ENCODE measurements around the gene KSR1. TPM values are rescaled to one million over a fixed set of nuclear protein-coding genes. Genes with fewer than 3 reads are reported as not detected.

The KSR1 gene
- total RNA-seq, 1 donor from 2014 or later, result 9.5 TPM

GRCh38 chr17:27518545-27519521, 62.6 kb downstream of the KSR1 start:
- no peak overlapping the region for H3K27ac ChIP-seq (replicated peaks)

GRCh38 chr17:27519550-27519949, 63.3 kb downstream of the KSR1 start:
- Histone ChIP-seq H3K9me3 (replicated peaks) (no peaks in the 10 kb centered on the region), H3K27me3 (ENCODE audit: low read depth) (no peaks in the 10 kb centered on the region), H3K36me3 (no peaks in the 10 kb centered on the region), H3K4me1 (peaks cover 32% of the 10 kb centered on the region), H3K4me3 (no peak overlapping the region), H3K27ac (replicated peaks) (no peak overlapping the region)
- intact Hi-C loops (cut with micrococcal nuclease), result no loop called here
- no peak for TF ChIP-seq CTCF (IDR thresholded peaks at IDR 0.05; ENCODE audit: borderline replicate concordance)
- DNase-seq, result no peak

More at GRCh38 chr17:27518545-27519521, 62.6 kb downstream of the KSR1 start:
- DNase-seq, result no peak
- H3K4me3 ChIP-seq, result no peak overlapping the region
- H3K36me3 ChIP-seq, result no peaks in the 10 kb centered on the region
- no peaks in the 10 kb centered on the region for H3K9me3 ChIP-seq (replicated peaks)
- no peak for TF ChIP-seq CTCF (IDR thresholded peaks at IDR 0.05; ENCODE audit: borderline replicate concordance)
- peaks cover 30% of the 10 kb centered on the region for H3K4me1 ChIP-seq
- intact Hi-C loops (cut with micrococcal nuclease), result no loop called here
- no peaks in the 10 kb centered on the region for H3K27me3 ChIP-seq (ENCODE audit: low read depth)

- Histone ChIP-seq H3K27me3 (ENCODE audit: low read depth) (no peaks in the 10 kb centered on the region), H3K4me3 (no peak overlapping the region), H3K36me3 (no peaks in the 10 kb centered on the region), H3K4me1 (peaks cover 36% of the 10 kb centered on the region), H3K27ac (replicated peaks) (no peak overlapping the region), H3K9me3 (replicated peaks) (no peaks in the 10 kb centered on the region)
- TF ChIP-seq CTCF (IDR thresholded peaks at IDR 0.05; ENCODE audit: borderline replicate concordance), result no peak
- intact Hi-C loops (cut with micrococcal nuclease), result no loop called here
- no peak for DNase-seq
Measured at GRCh38 chr17:27520491-27521185, 64.4 kb downstream of the KSR1 start.

GRCh38 chr17:27521281-27522027, 65.2 kb downstream of the KSR1 start:
- Histone ChIP-seq H3K4me3 (no peak overlapping the region), H3K9me3 (replicated peaks) (no peaks in the 10 kb centered on the region), H3K4me1 (peaks cover 41% of the 10 kb centered on the region), H3K27me3 (ENCODE audit: low read depth) (no peaks in the 10 kb centered on the region), H3K36me3 (no peaks in the 10 kb centered on the region), H3K27ac (replicated peaks) (no peak overlapping the region)
- DNase-seq, result no peak
- intact Hi-C loops (cut with micrococcal nuclease), result no loop called here
- no peak for TF ChIP-seq CTCF (IDR thresholded peaks at IDR 0.05; ENCODE audit: borderline replicate concordance)

GRCh38 chr17:27522028-27522635, 65.9 kb downstream of the KSR1 start:
- no peak for DNase-seq
- Histone ChIP-seq H3K27me3 (ENCODE audit: low read depth) (no peaks in the 10 kb centered on the region), H3K27ac (replicated peaks) (no peak overlapping the region), H3K4me1 (peaks cover 48% of the 10 kb centered on the region), H3K9me3 (replicated peaks) (no peaks in the 10 kb centered on the region), H3K36me3 (no peaks in the 10 kb centered on the region), H3K4me3 (no peak overlapping the region)
- intact Hi-C loops (cut with micrococcal nuclease), result no loop called here
- TF ChIP-seq CTCF (IDR thresholded peaks at IDR 0.05; ENCODE audit: borderline replicate concordance), result no peak
